Measurements from ENCODE around the gene ALDH1A1.

ALDH1A1 gene

GRCh38 chr9:72952914-72953313 is at the start of gene ALDH1A1:
ALDH1A1 (minus strand) TSS chr9:72953053; CDS start chr9:72953000, 53 bp downstream.
- no peak for DNase-seq

DNA sequence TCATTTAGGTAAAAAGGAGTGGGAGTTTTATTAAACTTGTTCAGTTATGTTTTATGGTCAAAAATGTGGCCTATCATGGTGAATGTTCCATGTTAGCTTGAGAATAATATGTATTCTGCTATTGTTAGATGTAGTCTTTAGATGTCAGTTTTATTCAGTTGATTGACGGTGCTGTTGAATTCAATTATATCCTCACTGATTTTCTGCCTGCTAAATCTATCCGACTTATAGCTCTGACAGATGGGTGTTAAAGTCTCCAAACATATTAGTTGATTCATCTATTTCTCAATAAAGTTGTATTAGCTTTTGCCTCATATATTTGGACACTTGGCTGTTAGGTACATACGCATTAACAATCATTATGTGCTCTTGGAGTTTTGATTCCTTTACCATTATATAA is 49.0 kb upstream of the ALDH1A1 start:
- no peak for DNase-seq

DNA sequence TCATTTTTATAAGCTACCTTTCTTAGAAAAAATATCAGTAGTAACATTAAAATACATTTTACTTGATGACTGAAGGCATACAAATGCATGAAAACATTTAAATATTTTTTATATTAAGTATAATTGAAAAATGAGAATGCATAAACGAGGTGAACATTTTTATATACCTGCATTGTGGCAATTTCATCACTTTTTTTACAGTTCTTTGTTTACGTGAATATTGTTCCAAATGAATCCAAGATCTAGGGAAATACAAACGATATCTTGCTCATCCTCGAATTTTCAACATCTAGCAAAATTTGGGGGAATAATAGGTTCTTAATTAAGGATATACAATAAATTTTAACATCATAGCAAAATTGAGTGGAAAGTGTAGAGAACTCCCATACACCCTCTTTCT is 45.5 kb upstream of the ALDH1A1 start:
- no peak for DNase-seq

GRCh38 chr9:72997387-72997995 is 44.6 kb upstream of the ALDH1A1 start:
- DNase-seq, result no peak

- no peak for DNase-seq
Observed at GRCh38 chr9:72996684-72997314, 43.9 kb upstream of the ALDH1A1 start.

GRCh38 chr9:72996114-72996513 is 43.3 kb upstream of the ALDH1A1 start:
- DNase-seq, result no peak

DNA sequence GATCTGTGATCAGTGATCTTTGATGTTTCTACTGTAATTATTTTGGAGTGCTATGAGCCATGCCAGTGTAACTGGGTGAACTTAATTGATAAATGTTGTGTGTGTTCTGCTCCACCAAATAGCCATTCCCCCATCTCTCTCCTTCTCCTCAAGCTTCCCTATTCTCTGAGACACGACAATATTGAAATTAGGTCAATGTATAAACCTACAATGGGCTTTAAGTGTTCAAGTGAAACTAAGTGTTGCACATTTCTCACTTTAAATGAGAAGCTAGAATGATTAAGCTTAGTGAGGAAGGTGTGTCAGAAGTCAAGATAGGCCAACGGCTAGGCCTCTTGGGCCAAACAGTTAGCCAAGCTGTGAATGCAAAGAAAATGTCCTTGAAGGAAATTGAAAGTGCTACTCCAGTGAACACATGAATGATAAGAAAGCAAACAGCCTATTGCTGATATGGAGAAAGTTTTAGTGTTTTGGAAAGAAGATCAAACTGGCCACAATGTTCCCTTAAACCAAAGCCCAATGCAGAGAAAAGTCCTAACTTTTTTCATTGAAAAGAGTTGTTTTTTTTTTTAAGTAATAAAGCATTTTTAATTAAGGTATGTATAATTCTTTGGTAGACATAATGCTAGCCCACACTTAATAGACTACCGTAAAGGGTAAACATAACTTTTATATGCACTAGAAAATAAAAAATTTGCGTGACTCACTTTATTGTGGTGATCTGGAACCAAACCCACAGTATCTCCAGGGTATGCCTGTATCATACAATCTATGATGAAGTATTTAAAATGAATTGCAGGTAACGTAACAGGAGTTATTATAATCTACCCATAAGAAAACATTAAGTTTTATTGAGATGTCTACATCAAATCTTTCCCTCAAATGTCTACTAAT is 42.5 kb upstream of the ALDH1A1 start:
- DNase-seq, result no peak

DNA sequence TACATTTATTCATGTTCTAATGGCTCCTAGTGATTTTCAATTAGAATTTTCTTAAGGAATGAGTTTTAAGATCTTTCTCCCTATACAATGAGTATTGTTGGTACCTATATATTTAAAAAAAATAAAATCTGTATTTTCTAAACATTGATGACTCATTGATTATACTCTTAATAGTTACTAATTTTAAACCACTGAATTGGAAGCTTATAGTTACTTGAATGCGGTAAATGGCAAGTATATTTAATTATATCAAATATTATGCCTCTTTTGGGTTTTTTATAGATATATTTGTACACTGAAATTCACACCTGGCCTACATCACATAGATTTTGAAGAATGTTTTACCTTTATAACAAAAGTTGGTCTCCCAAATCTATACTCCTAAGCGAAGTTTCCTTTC is 38.9 kb upstream of the ALDH1A1 start:
- no peak for DNase-seq

GRCh38 chr9:72990397-72991182 is 37.7 kb upstream of the ALDH1A1 start:
- DNase-seq, result no peak

- DNase-seq, result no peak
Observed at GRCh38 chr9:72986522-72987116, 33.8 kb upstream of the ALDH1A1 start.

GRCh38 chr9:72985746-72986145 is 32.9 kb upstream of the ALDH1A1 start:
- no peak for DNase-seq

- no peak for DNase-seq
Observed at GRCh38 chr9:72984991-72985390, 32.1 kb upstream of the ALDH1A1 start.

- no peak for DNase-seq
Observed at GRCh38 chr9:72984226-72984947, 31.5 kb upstream of the ALDH1A1 start.

GRCh38 chr9:72983512-72984225 is 30.8 kb upstream of the ALDH1A1 start:
- no peak for DNase-seq

DNA sequence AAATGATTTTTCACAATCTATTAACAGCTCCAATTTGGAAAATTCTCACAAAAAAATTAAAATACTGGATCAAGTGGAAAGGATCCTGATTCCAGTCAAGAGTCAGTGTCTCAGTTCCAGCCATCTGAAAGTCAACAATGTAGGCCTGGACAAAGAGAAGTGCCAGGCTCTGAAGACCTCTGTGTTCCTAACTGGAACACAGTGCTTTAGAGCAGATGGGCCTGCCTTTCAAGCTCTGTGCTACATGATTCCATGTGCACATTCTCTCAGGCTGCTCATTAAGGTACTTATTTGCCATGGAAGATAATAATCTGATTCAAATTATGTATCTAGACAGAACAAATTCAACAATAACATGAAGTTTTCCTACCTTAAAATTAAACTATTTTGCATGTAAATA is 30.2 kb upstream of the ALDH1A1 start:
- no peak for DNase-seq

DNA sequence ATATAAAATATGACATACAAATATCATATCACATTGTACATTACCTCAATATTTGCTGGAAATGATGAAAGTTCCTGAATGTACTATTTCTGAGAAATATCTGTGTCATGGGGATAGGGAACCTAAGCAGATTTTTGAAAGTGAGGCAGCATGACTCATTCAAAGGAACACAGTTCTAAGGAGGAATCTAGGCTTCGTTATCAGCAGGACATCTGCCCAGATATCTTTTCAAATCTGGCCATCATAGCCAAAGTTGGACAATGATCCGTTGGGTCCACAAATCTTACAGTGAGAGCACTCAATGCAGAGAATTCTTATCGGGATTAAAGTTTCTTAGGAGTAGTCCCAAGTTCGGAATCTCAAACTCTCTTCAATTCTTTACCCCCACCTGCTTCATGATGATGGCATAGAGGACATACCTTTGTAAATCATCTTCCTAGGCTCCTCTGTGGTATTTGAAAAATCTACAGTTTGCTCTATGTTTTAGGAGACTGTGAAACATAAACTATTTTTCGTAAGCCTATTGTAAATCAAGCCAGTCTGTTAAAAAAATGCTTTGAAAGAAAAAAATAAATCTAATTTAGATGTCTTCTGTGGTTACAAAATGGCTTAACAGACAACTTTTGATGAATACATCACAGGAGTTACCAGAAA is 29.4 kb upstream of the ALDH1A1 start:
- DNase-seq, result no peak

- no peak for DNase-seq
Observed at GRCh38 chr9:72981433-72981832, 28.6 kb upstream of the ALDH1A1 start.

GRCh38 chr9:72980600-72981265 is 27.9 kb upstream of the ALDH1A1 start:
- DNase-seq, result no peak

DNA sequence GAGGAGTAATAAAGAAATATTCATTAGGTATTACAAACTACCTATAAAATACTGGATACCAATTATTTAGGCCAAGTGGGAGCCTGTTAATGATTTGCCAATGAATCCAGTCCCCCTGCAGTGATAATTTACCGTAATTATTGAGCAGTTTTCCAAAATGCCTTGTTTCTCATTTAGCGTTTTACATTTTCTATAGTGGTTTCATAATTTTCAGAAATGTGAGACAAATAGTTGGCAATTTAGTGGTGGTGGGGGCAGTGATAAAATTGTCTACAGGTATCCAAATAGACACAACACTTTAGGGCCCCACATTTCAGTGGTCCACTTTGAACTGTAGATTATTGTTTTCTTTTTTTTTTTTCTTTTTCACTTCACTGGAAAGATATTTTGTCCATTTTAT is 27.3 kb upstream of the ALDH1A1 start:
- DNase-seq, result no peak

Measured in right forelimb (tissue), 1 donor.